ENCODE results near the gene CDK14.
A peak's percentile ranks its signal among the peaks of the same experiment; 100 is the strongest.

CDK14 gene

DNA sequence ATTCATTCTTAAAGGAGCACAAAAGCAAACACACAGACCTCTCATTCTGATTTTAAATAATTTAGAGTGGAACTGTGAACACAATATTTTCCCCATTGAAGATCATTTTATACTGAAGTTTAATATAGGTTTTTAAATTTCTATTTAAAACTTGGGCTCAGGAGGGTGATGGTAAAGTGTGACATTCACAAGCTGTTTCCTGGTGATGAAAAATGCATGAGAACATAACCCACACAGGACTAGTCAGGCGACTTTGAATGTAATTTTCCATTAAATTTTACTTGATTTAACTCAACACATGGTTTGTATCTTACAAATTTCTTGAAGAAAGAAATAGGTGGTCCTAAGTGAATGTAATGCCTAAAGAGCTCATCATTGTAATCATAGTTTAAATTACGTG, 143.6 kb downstream of the CDK14 start:
- TF ChIP-seq EZH2 (IDR thresholded peaks at IDR 0.05): no peak
- no peak for TF ChIP-seq POLR2AphosphoS5 (IDR thresholded peaks at IDR 0.05; ENCODE audit: borderline replicate concordance, low read depth, low read length)
- TF ChIP-seq FOXP2 (optimal IDR thresholded peaks at IDR 0.05; ENCODE audit: control extremely low read depth, extremely low read length, insufficient read depth): no peak
- peak overlapping the region; percentile 81; the same call in 1 of the 2 replicates for H3K27ac ChIP-seq
- H3K36me3 ChIP-seq (ENCODE audit: insufficient read depth, low read length): peaks cover 10% of the 10 kb centered on the region
- DNase-seq (ENCODE audit: low read depth, low spot score): no peak
- H3K9me3 ChIP-seq (ENCODE audit: low read depth, low read length): no peaks in the 10 kb centered on the region
- peak overlapping the region; percentile 9 for H3K9ac ChIP-seq (ENCODE audit: insufficient read length)
- H3K4me3 ChIP-seq: no peak overlapping the region; the same call in 1 of the 2 replicates

DNA sequence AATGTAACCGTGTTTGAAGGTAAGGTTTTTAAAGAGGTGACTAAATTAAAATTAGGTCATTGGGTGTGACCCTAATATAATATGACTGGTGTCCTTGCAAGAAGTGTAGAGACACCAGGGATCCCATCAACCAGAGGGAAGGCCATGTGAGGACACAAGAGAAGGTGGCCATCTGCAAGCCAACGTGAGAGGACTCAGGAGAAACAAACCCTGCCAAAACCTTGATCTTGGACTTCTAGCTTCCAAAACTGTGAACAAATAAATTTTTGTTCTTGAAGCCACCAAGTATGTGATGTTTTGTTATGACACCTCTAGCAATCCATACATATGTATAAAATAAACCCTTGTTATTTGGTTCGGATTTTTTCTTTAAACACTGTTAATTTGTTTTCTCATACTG, 144.3 kb downstream of the CDK14 start:
- Histone ChIP-seq H3K36me3 (ENCODE audit: insufficient read depth, low read length) (peaks cover 7% of the 10 kb centered on the region), H3K9me3 (ENCODE audit: low read depth, low read length) (no peaks in the 10 kb centered on the region), H3K27ac (peak overlapping the region; percentile 81; the same call in 1 of the 2 replicates), H3K4me3 (no peak overlapping the region), H3K9ac (ENCODE audit: insufficient read length) (no peak overlapping the region)
- no peak for DNase-seq (ENCODE audit: low read depth, low spot score)
- no peak for TF ChIP-seq EZH2 (IDR thresholded peaks at IDR 0.05)
- no peak for TF ChIP-seq POLR2AphosphoS5 (IDR thresholded peaks at IDR 0.05; ENCODE audit: borderline replicate concordance, low read depth, low read length)
- TF ChIP-seq FOXP2 (optimal IDR thresholded peaks at IDR 0.05; ENCODE audit: control extremely low read depth, extremely low read length, insufficient read depth): no peak

DNA sequence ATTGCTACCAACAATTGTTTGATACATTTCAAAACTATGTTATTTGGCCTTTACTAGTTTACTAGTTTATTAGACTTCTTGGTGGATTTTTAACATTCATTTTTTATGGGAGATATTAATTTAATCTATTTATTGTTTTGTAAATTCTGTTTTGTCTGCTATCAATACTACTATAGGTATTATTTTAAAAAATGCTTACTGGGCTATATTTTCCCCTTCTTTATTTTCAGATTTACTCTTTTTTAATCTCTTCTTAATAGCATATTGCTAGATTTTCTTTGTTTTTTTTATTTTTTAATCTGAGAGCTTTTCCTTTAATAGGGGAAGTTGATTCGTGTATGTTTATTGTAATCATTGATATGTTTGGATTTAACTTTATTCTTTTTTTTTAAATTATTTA, 147.5 kb downstream of the CDK14 start:
- no peak overlapping the region for H3K4me3 ChIP-seq
- no peak for TF ChIP-seq POLR2AphosphoS5 (IDR thresholded peaks at IDR 0.05; ENCODE audit: borderline replicate concordance, low read depth, low read length)
- no peak for TF ChIP-seq EZH2 (IDR thresholded peaks at IDR 0.05)
- no peak for TF ChIP-seq FOXP2 (optimal IDR thresholded peaks at IDR 0.05; ENCODE audit: control extremely low read depth, extremely low read length, insufficient read depth)
- DNase-seq (ENCODE audit: low read depth, low spot score): no peak
- H3K36me3 ChIP-seq (ENCODE audit: insufficient read depth, low read length): peaks cover 14% of the 10 kb centered on the region
- H3K9ac ChIP-seq (ENCODE audit: insufficient read length): no peak overlapping the region
- no peaks in the 10 kb centered on the region for H3K9me3 ChIP-seq (ENCODE audit: low read depth, low read length)
- no peak overlapping the region for H3K27ac ChIP-seq

DNA sequence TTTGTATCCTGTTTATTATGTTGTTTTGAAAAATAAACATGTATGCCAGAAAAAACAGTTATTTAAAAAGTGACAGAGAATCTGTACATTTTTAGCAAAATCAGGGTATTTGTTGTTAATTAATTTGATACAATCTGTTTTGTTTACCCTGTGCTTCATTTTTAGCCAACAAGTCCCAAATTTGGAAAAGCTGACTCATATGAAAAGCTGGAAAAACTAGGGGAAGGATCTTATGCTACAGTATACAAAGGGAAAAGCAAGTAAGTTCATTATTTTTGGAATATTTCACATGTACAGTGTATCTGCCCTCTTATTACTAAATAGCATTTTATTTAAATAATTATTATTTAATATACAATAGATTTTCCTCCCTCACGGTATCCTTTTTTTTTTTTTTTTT, 151.4 kb downstream of the CDK14 start:
- Histone ChIP-seq H3K36me3 (ENCODE audit: insufficient read depth, low read length) (peaks cover 47% of the 10 kb centered on the region), H3K9me3 (ENCODE audit: low read depth, low read length) (no peaks in the 10 kb centered on the region), H3K4me3 (no peak overlapping the region), H3K9ac (ENCODE audit: insufficient read length) (no peak overlapping the region), H3K27ac (no peak overlapping the region)
- no peak for TF ChIP-seq EZH2 (IDR thresholded peaks at IDR 0.05)
- no peak for TF ChIP-seq POLR2AphosphoS5 (IDR thresholded peaks at IDR 0.05; ENCODE audit: borderline replicate concordance, low read depth, low read length)
- no peak for TF ChIP-seq FOXP2 (optimal IDR thresholded peaks at IDR 0.05; ENCODE audit: control extremely low read depth, extremely low read length, insufficient read depth)
- no peak for DNase-seq (ENCODE audit: low read depth, low spot score)

DNA sequence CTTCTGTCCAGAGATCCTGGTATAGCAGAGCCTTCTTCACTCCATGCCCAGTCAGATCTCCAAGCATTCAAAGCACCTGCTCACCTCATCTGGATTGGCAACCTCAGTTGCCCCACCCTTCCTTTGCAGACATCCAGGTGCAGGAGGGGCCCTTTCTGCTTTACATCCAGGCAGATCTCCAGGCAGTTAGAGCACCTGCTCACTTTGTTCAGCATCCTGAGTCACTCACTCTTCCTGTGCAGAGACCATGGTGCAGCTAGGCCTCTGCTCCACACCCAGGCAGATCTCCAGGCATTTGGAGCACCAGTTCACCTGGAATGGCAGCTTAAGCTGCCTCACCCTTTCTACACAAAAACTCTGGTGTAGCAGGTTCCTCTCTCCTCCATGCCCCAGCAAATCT, 153.1 kb downstream of the CDK14 start:
- TF ChIP-seq EZH2 (IDR thresholded peaks at IDR 0.05) (no peak), POLR2AphosphoS5 (IDR thresholded peaks at IDR 0.05; ENCODE audit: borderline replicate concordance, low read depth, low read length) (no peak), FOXP2 (optimal IDR thresholded peaks at IDR 0.05; ENCODE audit: control extremely low read depth, extremely low read length, insufficient read depth) (no peak)
- Histone ChIP-seq H3K27ac (no peak overlapping the region), H3K9ac (ENCODE audit: insufficient read length) (no peak overlapping the region), H3K4me3 (no peak overlapping the region), H3K9me3 (ENCODE audit: low read depth, low read length) (no peaks in the 10 kb centered on the region), H3K36me3 (ENCODE audit: insufficient read depth, low read length) (peaks cover 46% of the 10 kb centered on the region)
- no peak for DNase-seq (ENCODE audit: low read depth, low spot score)

DNA sequence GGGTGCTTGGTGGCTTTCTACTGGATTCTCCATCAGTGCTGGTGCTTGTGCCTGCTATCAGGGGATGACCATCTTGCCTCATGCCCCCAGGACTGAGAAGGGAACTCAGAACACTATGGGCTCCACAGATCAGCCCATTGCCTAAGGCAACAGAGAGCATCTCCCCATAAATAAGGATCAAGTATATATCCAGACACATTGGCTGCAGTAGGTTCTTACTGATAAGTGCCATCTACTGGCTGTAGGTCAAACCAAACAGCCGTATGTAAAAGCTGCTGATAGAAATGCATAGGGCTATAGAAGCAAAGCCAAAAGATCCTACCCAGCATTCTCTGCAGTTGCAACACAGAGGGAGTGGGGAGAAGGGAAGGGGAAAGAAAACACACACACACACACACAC, 153.7 kb downstream of the CDK14 start:
- Histone ChIP-seq H3K4me3 (no peak overlapping the region), H3K27ac (no peak overlapping the region), H3K9ac (ENCODE audit: insufficient read length) (no peak overlapping the region)

DNA sequence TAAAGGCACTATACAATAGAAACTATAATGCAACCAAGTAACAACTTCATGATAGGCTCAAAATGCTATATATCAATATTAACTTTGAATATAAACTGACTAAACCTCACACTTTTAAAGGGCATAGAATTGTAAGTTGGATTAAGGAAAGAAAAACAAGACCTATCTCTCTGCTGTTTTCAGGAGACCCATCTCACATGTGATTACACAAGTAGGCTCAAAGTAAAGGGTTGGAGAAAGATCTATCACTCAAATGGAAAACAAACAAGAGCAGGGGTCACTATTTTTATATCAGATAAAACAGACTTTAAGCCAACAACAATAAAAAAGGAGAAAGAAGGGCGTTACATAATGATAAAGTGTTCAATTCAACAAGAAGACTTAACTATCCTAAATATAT, 155.5 kb downstream of the CDK14 start:
- Histone ChIP-seq H3K9me3 (ENCODE audit: low read depth, low read length) (no peaks in the 10 kb centered on the region), H3K27ac (no peak overlapping the region), H3K36me3 (ENCODE audit: insufficient read depth, low read length) (peaks cover 46% of the 10 kb centered on the region), H3K9ac (ENCODE audit: insufficient read length) (no peak overlapping the region), H3K4me3 (no peak overlapping the region)
- no peak for TF ChIP-seq FOXP2 (optimal IDR thresholded peaks at IDR 0.05; ENCODE audit: control extremely low read depth, extremely low read length, insufficient read depth)
- no peak for TF ChIP-seq EZH2 (IDR thresholded peaks at IDR 0.05)
- no peak for TF ChIP-seq POLR2AphosphoS5 (IDR thresholded peaks at IDR 0.05; ENCODE audit: borderline replicate concordance, low read depth, low read length)
- no peak for DNase-seq (ENCODE audit: low read depth, low spot score)

More for the DNA sequence above, 153.7 kb downstream of the CDK14 start:
- TF ChIP-seq EZH2 (IDR thresholded peaks at IDR 0.05) (no peak), POLR2AphosphoS5 (IDR thresholded peaks at IDR 0.05; ENCODE audit: borderline replicate concordance, low read depth, low read length) (no peak), FOXP2 (optimal IDR thresholded peaks at IDR 0.05; ENCODE audit: control extremely low read depth, extremely low read length, insufficient read depth) (no peak)
- Histone ChIP-seq H3K9me3 (ENCODE audit: low read depth, low read length) (no peaks in the 10 kb centered on the region), H3K36me3 (ENCODE audit: insufficient read depth, low read length) (peaks cover 46% of the 10 kb centered on the region)
- DNase-seq (ENCODE audit: low read depth, low spot score): no peak

DNA sequence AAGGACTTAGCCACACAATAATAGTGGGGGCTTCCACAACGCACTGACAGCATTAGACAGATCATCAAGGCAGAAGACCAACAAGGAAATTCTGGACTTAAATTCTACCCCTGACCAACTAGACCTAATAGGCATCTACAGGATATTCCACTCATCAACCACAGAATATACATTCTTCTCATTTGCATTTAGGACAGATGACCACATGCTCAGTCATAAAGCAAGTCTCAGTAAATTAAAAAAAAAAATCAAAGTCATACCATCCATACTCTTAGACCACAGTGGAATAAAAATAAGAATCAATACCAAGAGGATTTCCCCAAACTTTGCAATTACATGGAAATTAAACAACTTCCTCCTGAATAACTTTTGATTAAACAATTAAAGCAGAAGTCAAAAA, 155.9 kb downstream of the CDK14 start:
- Histone ChIP-seq H3K36me3 (ENCODE audit: insufficient read depth, low read length) (peaks cover 46% of the 10 kb centered on the region), H3K4me3 (no peak overlapping the region), H3K9me3 (ENCODE audit: low read depth, low read length) (no peaks in the 10 kb centered on the region), H3K9ac (ENCODE audit: insufficient read length) (no peak overlapping the region), H3K27ac (no peak overlapping the region)
- no peak for TF ChIP-seq POLR2AphosphoS5 (IDR thresholded peaks at IDR 0.05; ENCODE audit: borderline replicate concordance, low read depth, low read length)
- TF ChIP-seq EZH2 (IDR thresholded peaks at IDR 0.05): no peak
- no peak for TF ChIP-seq FOXP2 (optimal IDR thresholded peaks at IDR 0.05; ENCODE audit: control extremely low read depth, extremely low read length, insufficient read depth)
- no peak for DNase-seq (ENCODE audit: low read depth, low spot score)

DNA sequence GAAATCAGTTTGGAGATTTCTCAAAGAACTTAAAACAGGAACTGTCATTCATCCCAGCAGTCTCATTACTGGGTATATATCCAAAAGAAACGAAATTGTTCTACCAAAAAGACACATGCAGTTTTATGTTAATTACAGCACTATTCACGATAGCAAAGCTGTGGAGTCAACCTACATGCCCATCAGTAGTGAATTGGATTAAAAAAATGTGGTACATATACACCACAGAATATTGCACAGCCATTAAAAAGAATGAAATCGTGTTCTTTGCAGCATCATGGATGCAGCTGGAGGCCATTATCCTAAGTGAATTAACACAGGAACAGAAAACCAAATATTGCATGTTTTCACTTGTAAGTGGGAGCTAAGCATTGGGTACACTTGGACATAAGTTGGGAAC, 158.9 kb downstream of the CDK14 start:
- no peaks in the 10 kb centered on the region for H3K9me3 ChIP-seq (ENCODE audit: low read depth, low read length)
- H3K27ac ChIP-seq: no peak overlapping the region

More for the DNA sequence above, 158.9 kb downstream of the CDK14 start:
- Histone ChIP-seq H3K9ac (ENCODE audit: insufficient read length) (no peak overlapping the region), H3K36me3 (ENCODE audit: insufficient read depth, low read length) (peaks cover 32% of the 10 kb centered on the region), H3K4me3 (no peak overlapping the region)
- DNase-seq (ENCODE audit: low read depth, low spot score): no peak
- TF ChIP-seq FOXP2 (optimal IDR thresholded peaks at IDR 0.05; ENCODE audit: control extremely low read depth, extremely low read length, insufficient read depth): no peak
- no peak for TF ChIP-seq EZH2 (IDR thresholded peaks at IDR 0.05)
- TF ChIP-seq POLR2AphosphoS5 (IDR thresholded peaks at IDR 0.05; ENCODE audit: borderline replicate concordance, low read depth, low read length): no peak

Data from SK-N-MC (cell line).